Smooth muscle cell (in vitro differentiated cells): ENCODE measurements around the gene TF. TPM values are rescaled to one million over a fixed set of nuclear protein-coding genes. Genes with fewer than 3 reads are reported as not detected.

Experiments
- DNase-seq: peaks from one replicate; lab custom pipeline; 2025; ENCODE audit not compliant: unreplicated experiment; lab: John Stamatoyannopoulos, UW
- H2AFZ ChIP-seq: fragments of 200-600 bp; sonication (generic); 2 replicates; pipeline ENCODE4 v1.6.0; 2016; ENCODE audit warnings: antibody characterized with exemption, low read depth, mild to moderate bottlenecking
- H3F3A ChIP-seq: fragments of 200-600 bp; sonication (generic); 2 replicates; pipeline ENCODE4 v1.6.0; 2017; ENCODE audit warnings: antibody characterized with exemption, low read depth
- H3K27ac ChIP-seq: fragments of 200-600 bp; sonication (generic); 2 replicates; pipeline ENCODE4 v1.5.1; 2016; ENCODE audit warnings: low read depth, mild to moderate bottlenecking
- H3K27me3 ChIP-seq: fragments of 200-600 bp; sonication (generic); 2 replicates; pipeline ENCODE4 v1.6.1; 2016; ENCODE audit warnings: low read depth, mild to moderate bottlenecking
- H3K36me3 ChIP-seq: fragments of 200-600 bp; sonication (generic); 2 replicates; pipeline ENCODE4 v1.5.1; 2016; ENCODE audit warnings: low read depth
- H3K4me1 ChIP-seq: fragments of 200-600 bp; sonication (generic); 2 replicates; pipeline ENCODE4 v1.5.1; 2016; ENCODE audit warnings: low read depth
- H3K4me2 ChIP-seq: fragments of 200-600 bp; sonication (generic); 2 replicates; pipeline ENCODE4 v1.6.0; 2016; ENCODE audit warnings: mild to moderate bottlenecking
- H3K4me3 ChIP-seq: fragments of 200-600 bp; sonication (generic); 2 replicates; pipeline ENCODE4 v1.5.1; 2016; ENCODE audit warnings: mild to moderate bottlenecking
- H3K79me2 ChIP-seq: fragments of 200-600 bp; sonication (generic); 2 replicates; pipeline ENCODE4 v1.6.0; 2016; ENCODE audit warnings: low read depth, mild to moderate bottlenecking
- H3K9ac ChIP-seq: fragments of 200-600 bp; sonication (generic); 2 replicates; pipeline ENCODE4 v1.6.0; 2016; ENCODE audit warnings: low read depth
- H3K9me3 ChIP-seq: fragments of 200-600 bp; sonication (generic); replicated peaks from 2 replicates; pipeline ENCODE4 v1.5.1; 2016; ENCODE audit warnings: low read depth
- H4K20me1 ChIP-seq: fragments of 200-600 bp; sonication (generic); 2 replicates; pipeline ENCODE4 v1.6.0; 2016; ENCODE audit warnings: low read depth
- CTCF ChIP-seq: fragments of 200-600 bp; sonication (generic); IDR thresholded peaks from 2 replicates; pipeline ENCODE4 v1.5.1; 2017; ENCODE audit warnings: borderline replicate concordance, mild to moderate bottlenecking, antibody characterized with exemption; ENCODE audit not compliant: insufficient read depth, poor library complexity, severe bottlenecking
- WGBS: methylation state at CpG from one replicate; pipeline ENCODE4 v1.1.7; 2016; ENCODE audit warnings: low lambda C conversion rate; 5-methylcytosine and 5-hydroxymethylcytosine counted together
- polyA plus RNA-seq: library from polyadenylated mRNA; unstranded; fragments of >200 nt; fragmentation: Nextera tagmentation; extraction: Ambion mirVana; gene quantifications from 2 replicates; pipeline ENCODE4 v1.2.1, GENCODE V29; 2016
- total RNA-seq: library from RNA; depleted of rRNA; stranded (reverse); fragments of >200 nt; gene quantifications from 2 replicates; pipeline ENCODE4 v1.2.3, GENCODE V29; 2014

The TF gene
- total and polyA plus RNA-seq, 2 experiments from 2014 or later: 1.0 to 1.6 TPM

GRCh38 chr3:133754455-133754854 lies 8.3 kb downstream of the TF start:
- Histone ChIP-seq H4K20me1 (no peaks in the 10 kb centered on the region), H3K36me3 (no peaks in the 10 kb centered on the region), H3F3A (no peaks in the 10 kb centered on the region), H3K9ac (no peak overlapping the region), H3K4me2 (no peak overlapping the region), H3K79me2 (no peaks in the 10 kb centered on the region), H3K27ac (no peak overlapping the region), H3K27me3 (no peaks in the 10 kb centered on the region), H3K4me3 (no peak overlapping the region), H3K9me3 (no peaks in the 10 kb centered on the region), H2AFZ (no peak overlapping the region), H3K4me1 (no peaks in the 10 kb centered on the region)
- TF ChIP-seq CTCF: no peak
- WGBS: 90% methylated on average over 5 of the region's 5 CpGs
- DNase-seq: no peak

GRCh38 chr3:133754973-133755828 lies 9.0 kb downstream of the TF start:
- Histone ChIP-seq H3K4me1 (no peaks in the 10 kb centered on the region), H3K4me3 (no peak overlapping the region), H3K9ac (no peak overlapping the region), H3F3A (no peaks in the 10 kb centered on the region), H3K79me2 (no peaks in the 10 kb centered on the region), H3K36me3 (no peaks in the 10 kb centered on the region), H3K27ac (no peak overlapping the region), H4K20me1 (no peaks in the 10 kb centered on the region), H3K4me2 (no peak overlapping the region), H3K27me3 (no peaks in the 10 kb centered on the region), H2AFZ (no peak overlapping the region), H3K9me3 (no peaks in the 10 kb centered on the region)
- no peak for DNase-seq
- TF ChIP-seq CTCF: no peak
- WGBS: 87% methylated on average over 10 of the region's 10 CpGs

- no peak for TF ChIP-seq CTCF
- Histone ChIP-seq H3K36me3 (no peaks in the 10 kb centered on the region), H3K4me2 (no peak overlapping the region), H3K4me1 (no peaks in the 10 kb centered on the region), H2AFZ (no peak overlapping the region), H3K9ac (no peak overlapping the region), H3F3A (no peaks in the 10 kb centered on the region), H4K20me1 (no peaks in the 10 kb centered on the region), H3K27ac (no peak overlapping the region), H3K9me3 (no peaks in the 10 kb centered on the region), H3K27me3 (peaks cover 7% of the 10 kb centered on the region), H3K79me2 (no peaks in the 10 kb centered on the region), H3K4me3 (no peak overlapping the region)
- no peak for DNase-seq
- WGBS: 90% methylated on average over 20 of the region's 20 CpGs
Measured at GRCh38 chr3:133756716-133757694, 10.8 kb downstream of the TF start.
